GM12873 (cell line): ENCODE measurements around the gene ETFA.

Source experiments
- TF ChIP-seq, protein P1 (sequence below): IDR thresholded peaks from 2 replicates; pipeline ENCODE4 v1.5.1; 2012; ENCODE audit warnings: low read depth, mild to moderate bottlenecking, moderate library complexity, low read length, control low read depth; ENCODE audit not compliant: insufficient read depth; ENCODE audit errors: missing control alignments

The ETFA gene

DNA sequence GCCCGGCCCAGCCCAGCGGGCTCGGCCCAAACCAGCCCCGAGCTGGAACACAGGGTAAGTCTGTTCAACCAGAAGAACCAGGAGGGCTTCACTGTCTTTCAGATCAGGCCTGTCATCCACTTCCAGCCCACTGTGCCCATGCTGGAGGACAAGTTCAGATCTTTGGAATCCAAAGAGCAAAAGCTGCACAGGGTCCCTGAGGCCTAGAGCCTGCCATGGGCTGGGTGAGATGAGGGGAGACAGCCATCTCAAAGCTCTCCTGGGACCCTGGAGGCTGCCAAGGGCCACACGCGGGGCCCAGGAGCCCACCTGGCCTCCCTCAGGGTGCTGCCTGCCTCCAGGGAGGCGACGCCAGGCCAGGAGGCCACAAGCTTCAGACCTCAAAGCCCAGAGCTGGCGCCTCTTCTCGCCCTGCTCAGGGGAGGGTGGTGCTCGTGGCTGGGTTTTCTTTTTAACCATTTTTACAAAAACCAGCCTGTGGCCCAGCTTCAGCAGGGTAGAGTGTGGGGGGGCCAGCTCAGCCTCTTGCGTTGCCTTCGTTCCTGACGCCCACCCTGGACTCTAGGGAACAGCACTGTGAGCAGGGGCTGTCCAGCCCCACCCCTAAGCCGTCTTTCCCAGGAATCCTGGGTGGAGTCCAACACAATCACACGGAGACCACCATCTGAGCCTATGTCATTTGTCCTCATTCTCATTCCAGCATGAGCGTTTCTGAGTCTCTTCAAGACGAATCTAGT, 107.0 kb downstream of the ETFA start:
- TF ChIP-seq, protein P1, sequence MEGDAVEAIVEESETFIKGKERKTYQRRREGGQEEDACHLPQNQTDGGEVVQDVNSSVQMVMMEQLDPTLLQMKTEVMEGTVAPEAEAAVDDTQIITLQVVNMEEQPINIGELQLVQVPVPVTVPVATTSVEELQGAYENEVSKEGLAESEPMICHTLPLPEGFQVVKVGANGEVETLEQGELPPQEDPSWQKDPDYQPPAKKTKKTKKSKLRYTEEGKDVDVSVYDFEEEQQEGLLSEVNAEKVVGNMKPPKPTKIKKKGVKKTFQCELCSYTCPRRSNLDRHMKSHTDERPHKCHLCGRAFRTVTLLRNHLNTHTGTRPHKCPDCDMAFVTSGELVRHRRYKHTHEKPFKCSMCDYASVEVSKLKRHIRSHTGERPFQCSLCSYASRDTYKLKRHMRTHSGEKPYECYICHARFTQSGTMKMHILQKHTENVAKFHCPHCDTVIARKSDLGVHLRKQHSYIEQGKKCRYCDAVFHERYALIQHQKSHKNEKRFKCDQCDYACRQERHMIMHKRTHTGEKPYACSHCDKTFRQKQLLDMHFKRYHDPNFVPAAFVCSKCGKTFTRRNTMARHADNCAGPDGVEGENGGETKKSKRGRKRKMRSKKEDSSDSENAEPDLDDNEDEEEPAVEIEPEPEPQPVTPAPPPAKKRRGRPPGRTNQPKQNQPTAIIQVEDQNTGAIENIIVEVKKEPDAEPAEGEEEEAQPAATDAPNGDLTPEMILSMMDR = no peak

- TF ChIP-seq, protein P1 = no peak
Observed at GRCh38 chr15:76203346-76204108, 107.7 kb downstream of the ETFA start.

GRCh38 chr15:76201536-76202255, 109.6 kb downstream of the ETFA start:
- TF ChIP-seq, protein P1 = no peak

GRCh38 chr15:76200641-76201105, 110.6 kb downstream of the ETFA start:
- TF ChIP-seq, protein P1 = no peak

GRCh38 chr15:76200083-76200465, 111.2 kb downstream of the ETFA start:
- TF ChIP-seq, protein P1 = no peak

DNA sequence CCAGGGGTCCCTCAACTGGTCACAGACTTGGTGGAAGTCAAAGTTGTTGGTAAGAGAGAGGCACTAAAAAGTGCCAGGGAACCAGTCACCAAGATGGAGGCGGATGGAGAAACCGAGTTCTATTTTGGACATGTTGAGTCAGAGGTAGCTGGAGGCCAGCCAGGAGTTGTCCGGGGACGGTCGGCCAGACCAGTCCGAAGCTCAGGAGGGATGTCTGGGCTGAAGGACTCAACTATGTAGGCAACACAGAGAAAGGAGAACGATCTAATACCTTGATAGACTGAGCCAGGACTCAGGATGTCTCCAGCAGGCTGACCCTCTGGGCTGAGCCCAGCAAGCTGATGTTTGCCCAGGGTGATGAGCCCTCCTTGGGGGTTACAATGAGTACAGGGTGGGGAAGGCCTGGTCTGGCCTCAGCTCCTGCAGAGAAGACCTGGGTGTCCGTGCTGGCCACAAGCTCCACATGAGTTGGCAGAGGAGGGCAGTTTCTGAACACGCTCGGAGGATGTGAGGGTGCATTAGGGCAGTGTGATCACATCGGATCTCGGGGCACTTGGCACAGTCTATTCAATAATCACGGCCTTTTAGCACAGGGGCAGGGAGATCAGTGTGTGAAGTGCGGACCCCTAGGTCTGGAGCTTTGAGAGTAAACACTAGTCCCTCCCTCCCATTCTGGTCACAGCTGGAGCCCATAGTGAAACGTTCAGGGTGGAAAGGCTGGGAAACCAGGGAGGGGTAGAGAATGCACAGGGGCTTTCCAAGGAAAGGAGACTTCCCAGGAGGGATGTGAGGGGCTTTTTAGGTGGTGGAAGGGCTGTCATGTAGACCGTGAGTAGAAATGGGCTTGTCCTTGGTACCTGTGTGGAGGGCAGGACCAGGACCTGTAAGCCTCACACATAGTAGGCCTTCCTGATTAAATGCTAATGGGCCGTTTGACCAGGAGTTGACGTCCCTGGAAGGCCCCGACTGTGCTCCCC, 111.9 kb downstream of the ETFA start:
- TF ChIP-seq, protein P1 = no peak
